ENCODE data around the gene PAX9. TPM values are rescaled to one million over a fixed set of nuclear protein-coding genes. Genes with fewer than 3 reads are reported as not detected.

The PAX9 gene
- total and polyA plus RNA-seq, 2 donors (not counting 1 experiment from before 2014, with no cell fraction given): not detected

GRCh38 chr14:36658123-36659009 lies 3.3 kb upstream of the PAX9 start:
- peaks cover 74% of the 10 kb centered on the region for H3K27me3 Mint-ChIP-seq
- intact Hi-C loops (cut with micrococcal nuclease): no loop called here
- Histone ChIP-seq H3K9ac (ENCODE audit: low read length) (no peak overlapping the region), H3K36me3 (replicated peaks in 1 of 2; ENCODE audit: control extremely low read depth in 1 of 2, control insufficient read depth in 1 of 2, extremely low read depth in 1 of 2, insufficient read depth in 2 of 2, low read length in 1 of 2) (no peaks in the 10 kb centered on the region), H3K79me2 (ENCODE audit: control insufficient read depth, insufficient read depth, low read length) (no peaks in the 10 kb centered on the region), H3K27ac (ENCODE audit: low read length in 2 of 2) (no peak overlapping the region), H2AFZ (ENCODE audit: insufficient read depth, low read depth, low read length, poor library complexity, severe bottlenecking) (no peak overlapping the region), H3K27me3 (replicated peaks in 1 of 4; ENCODE audit: control extremely low read depth in 1 of 4, control insufficient read depth in 3 of 4, insufficient read depth in 4 of 4, low read length in 3 of 4) (peaks cover 0 to 95% (median 56%) of the 10 kb centered on the region in 4 experiments), H3K4me1 (ENCODE audit: control insufficient read depth in 2 of 2, insufficient read depth in 2 of 2, low read length in 2 of 2) (peaks cover 9 to 22% of the 10 kb centered on the region in 2 donors), H3K4me3 (ENCODE audit: control extremely low read depth in 1 of 5, extremely low read depth in 1 of 5, insufficient read depth in 1 of 5, low read depth in 2 of 5, low read length in 4 of 5) (no peak overlapping the region), H4K20me1 (ENCODE audit: control insufficient read depth, insufficient read depth, low read length, poor library complexity, severe bottlenecking) (no peaks in the 10 kb centered on the region), H3K9me3 (ENCODE audit: control extremely low read depth in 1 of 3, control insufficient read depth in 2 of 3, insufficient read depth in 1 of 3, low read length in 2 of 3) (peaks cover 0 to 78% (median 0%) of the 10 kb centered on the region in 3 donors), H3K4me2 (replicated peaks; ENCODE audit: low read depth, low read length, poor library complexity, severe bottlenecking) (no peak overlapping the region)
- ChIA-PET CTCF (no interaction called here), POLR2A (no interaction called here)
- no peak overlapping the region for H3K4me3 Mint-ChIP-seq
- no peak overlapping the region for H3K27ac Mint-ChIP-seq
- no peak for TF ChIP-seq EZH2 (IDR thresholded peaks at IDR 0.05; ENCODE audit: borderline replicate concordance, insufficient read depth, low read depth, low read length, poor library complexity, severe bottlenecking)
- TF ChIP-seq, protein P1, sequence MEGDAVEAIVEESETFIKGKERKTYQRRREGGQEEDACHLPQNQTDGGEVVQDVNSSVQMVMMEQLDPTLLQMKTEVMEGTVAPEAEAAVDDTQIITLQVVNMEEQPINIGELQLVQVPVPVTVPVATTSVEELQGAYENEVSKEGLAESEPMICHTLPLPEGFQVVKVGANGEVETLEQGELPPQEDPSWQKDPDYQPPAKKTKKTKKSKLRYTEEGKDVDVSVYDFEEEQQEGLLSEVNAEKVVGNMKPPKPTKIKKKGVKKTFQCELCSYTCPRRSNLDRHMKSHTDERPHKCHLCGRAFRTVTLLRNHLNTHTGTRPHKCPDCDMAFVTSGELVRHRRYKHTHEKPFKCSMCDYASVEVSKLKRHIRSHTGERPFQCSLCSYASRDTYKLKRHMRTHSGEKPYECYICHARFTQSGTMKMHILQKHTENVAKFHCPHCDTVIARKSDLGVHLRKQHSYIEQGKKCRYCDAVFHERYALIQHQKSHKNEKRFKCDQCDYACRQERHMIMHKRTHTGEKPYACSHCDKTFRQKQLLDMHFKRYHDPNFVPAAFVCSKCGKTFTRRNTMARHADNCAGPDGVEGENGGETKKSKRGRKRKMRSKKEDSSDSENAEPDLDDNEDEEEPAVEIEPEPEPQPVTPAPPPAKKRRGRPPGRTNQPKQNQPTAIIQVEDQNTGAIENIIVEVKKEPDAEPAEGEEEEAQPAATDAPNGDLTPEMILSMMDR (IDR thresholded peaks at IDR 0.05): no peak
- ATAC-seq (ENCODE audit: low read depth) (no peak), DNase-seq (no peak)
- no peaks in the 10 kb centered on the region for H3K9me3 Mint-ChIP-seq (ENCODE audit: insufficient read depth)
- WGBS (ENCODE audit: insufficient coverage): 9% methylated on average over 53 of the region's 55 CpGs
- peaks cover 20% of the 10 kb centered on the region for H3K4me1 Mint-ChIP-seq
